Breast epithelium (tissue), 4 donors: ENCODE results near the gene HIBCH. TPM values are rescaled to one million over a fixed set of nuclear protein-coding genes. Genes with fewer than 3 reads are reported as not detected.

Experiments used
- DNase-seq, 2 donors: peaks; one replicate each; pipeline ENCODE4 v3.0.0-alpha.2; 2019; ENCODE audit warnings: low spot score in 2 of 2
- H3K27ac ChIP-seq, 2 donors: fragments of 200-600 bp; sonication (generic) in 1 of 2; one replicate each; pipeline ENCODE4 v1.5.1; 2016 to 2019; ENCODE audit warnings: mild to moderate bottlenecking in 1 of 2
- H3K27me3 ChIP-seq, 2 donors: fragments of 200-600 bp; sonication (generic) in 1 of 2; one replicate each; pipeline versions ENCODE4 v1.5.1 to v1.6.0; 2017 to 2019; ENCODE audit warnings: control low read depth in 1 of 2, mild to moderate bottlenecking in 1 of 2
- H3K36me3 ChIP-seq: fragments of 200-600 bp; one replicate; pipeline ENCODE4 v1.5.1; 2019
- H3K4me1 ChIP-seq, 2 donors: fragments of 200-600 bp; sonication (generic); one replicate each; pipeline ENCODE4 v1.5.1; 2016 to 2019; ENCODE audit warnings: control low read depth in 1 of 2
- H3K4me3 ChIP-seq, 3 donors: fragments of 200-600 bp; sonication (generic); 1 replicate in 2 of 3; 2 replicates in 1 of 3; pipeline ENCODE4 v1.5.1; 2016 to 2019; ENCODE audit warnings: mild to moderate bottlenecking in 3 of 3, moderate library complexity in 2 of 3
- H3K9me3 ChIP-seq, 2 donors: fragments of 200-600 bp; sonication (generic) in 1 of 2; one replicate each; pipeline ENCODE4 v1.5.1; 2016 to 2019; ENCODE audit warnings: control low read depth in 1 of 2
- POLR2A ChIP-seq: fragments of 450-650 bp; IDR thresholded peaks from one replicate; pipeline ENCODE4 v1.6.1; 2016; ENCODE audit warnings: antibody characterized with exemption, mild to moderate bottlenecking, moderate library complexity
- POLR2AphosphoS5 ChIP-seq, 3 donors: sonication (generic); formaldehyde crosslinking; IDR thresholded peaks; one replicate each; pipeline ENCODE4 v1.6.1; 2017; ENCODE audit warnings: antibody characterized with exemption in 3 of 3
- intact Hi-C: fragments of 100-400 bp; cut with DNase I; formaldehyde crosslinking; loops from one replicate; pipeline ENCODE4 v1.15.1; 2023; ENCODE audit warnings: low total_unique reads
- total RNA-seq, 3 donors: library from RNA; depleted of rRNA; stranded (reverse); fragments of >200 nt; gene quantifications; one replicate each; pipeline ENCODE4 v1.1.0, GENCODE V29; 2016
- TF ChIP-seq, protein P1 (sequence below), 3 donors: fragments of 450-650 bp; IDR thresholded peaks; one replicate each; pipeline ENCODE4 v1.5.1; 2016 to 2017; ENCODE audit warnings: antibody characterized with exemption in 3 of 3, mild to moderate bottlenecking in 3 of 3, moderate library complexity in 3 of 3

HIBCH gene
- total RNA-seq, 3 donors from 2014 or later = 22.2 to 31.8 (median 22.9) TPM

- TF ChIP-seq POLR2A = no peak
- no peak for TF ChIP-seq POLR2AphosphoS5 (IDR thresholded peaks at IDR 0.05)
- TF ChIP-seq, protein P1, sequence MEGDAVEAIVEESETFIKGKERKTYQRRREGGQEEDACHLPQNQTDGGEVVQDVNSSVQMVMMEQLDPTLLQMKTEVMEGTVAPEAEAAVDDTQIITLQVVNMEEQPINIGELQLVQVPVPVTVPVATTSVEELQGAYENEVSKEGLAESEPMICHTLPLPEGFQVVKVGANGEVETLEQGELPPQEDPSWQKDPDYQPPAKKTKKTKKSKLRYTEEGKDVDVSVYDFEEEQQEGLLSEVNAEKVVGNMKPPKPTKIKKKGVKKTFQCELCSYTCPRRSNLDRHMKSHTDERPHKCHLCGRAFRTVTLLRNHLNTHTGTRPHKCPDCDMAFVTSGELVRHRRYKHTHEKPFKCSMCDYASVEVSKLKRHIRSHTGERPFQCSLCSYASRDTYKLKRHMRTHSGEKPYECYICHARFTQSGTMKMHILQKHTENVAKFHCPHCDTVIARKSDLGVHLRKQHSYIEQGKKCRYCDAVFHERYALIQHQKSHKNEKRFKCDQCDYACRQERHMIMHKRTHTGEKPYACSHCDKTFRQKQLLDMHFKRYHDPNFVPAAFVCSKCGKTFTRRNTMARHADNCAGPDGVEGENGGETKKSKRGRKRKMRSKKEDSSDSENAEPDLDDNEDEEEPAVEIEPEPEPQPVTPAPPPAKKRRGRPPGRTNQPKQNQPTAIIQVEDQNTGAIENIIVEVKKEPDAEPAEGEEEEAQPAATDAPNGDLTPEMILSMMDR (IDR thresholded peaks at IDR 0.05) = no peak
- intact Hi-C loops = no loop called here
- H3K4me1 ChIP-seq = no peaks in the 10 kb centered on the region
- H3K27ac ChIP-seq = no peak overlapping the region
- H3K4me3 ChIP-seq = no peak overlapping the region
- no peaks in the 10 kb centered on the region for H3K27me3 ChIP-seq
- no peaks in the 10 kb centered on the region for H3K9me3 ChIP-seq
- no peak for DNase-seq
- H3K36me3 ChIP-seq = no peaks in the 10 kb centered on the region
Measured at GRCh38 chr2:190205657-190206056, 114.0 kb downstream of the HIBCH start.

- Histone ChIP-seq H3K4me3 (no peak overlapping the region), H3K36me3 (no peaks in the 10 kb centered on the region), H3K27me3 (no peaks in the 10 kb centered on the region), H3K4me1 (no peaks in the 10 kb centered on the region), H3K9me3 (no peaks in the 10 kb centered on the region), H3K27ac (no peak overlapping the region)
- DNase-seq = no peak
- intact Hi-C loops = no loop called here
- TF ChIP-seq, protein P1 (IDR thresholded peaks at IDR 0.05) = no peak
- no peak for TF ChIP-seq POLR2A
- no peak for TF ChIP-seq POLR2AphosphoS5 (IDR thresholded peaks at IDR 0.05)
Measured at GRCh38 chr2:190202604-190203003, 117.0 kb downstream of the HIBCH start.

GRCh38 chr2:190202018-190202417 is 117.6 kb downstream of the HIBCH start:
- no peak overlapping the region for H3K27ac ChIP-seq
- no peak for DNase-seq
- H3K4me1 ChIP-seq = no peaks in the 10 kb centered on the region
- intact Hi-C loops = no loop called here
- TF ChIP-seq POLR2AphosphoS5 (IDR thresholded peaks at IDR 0.05) (no peak), POLR2A (no peak)
- TF ChIP-seq, protein P1 (IDR thresholded peaks at IDR 0.05) = no peak
- H3K27me3 ChIP-seq = no peaks in the 10 kb centered on the region
- no peaks in the 10 kb centered on the region for H3K9me3 ChIP-seq
- no peak overlapping the region for H3K4me3 ChIP-seq
- H3K36me3 ChIP-seq = no peaks in the 10 kb centered on the region

DNA sequence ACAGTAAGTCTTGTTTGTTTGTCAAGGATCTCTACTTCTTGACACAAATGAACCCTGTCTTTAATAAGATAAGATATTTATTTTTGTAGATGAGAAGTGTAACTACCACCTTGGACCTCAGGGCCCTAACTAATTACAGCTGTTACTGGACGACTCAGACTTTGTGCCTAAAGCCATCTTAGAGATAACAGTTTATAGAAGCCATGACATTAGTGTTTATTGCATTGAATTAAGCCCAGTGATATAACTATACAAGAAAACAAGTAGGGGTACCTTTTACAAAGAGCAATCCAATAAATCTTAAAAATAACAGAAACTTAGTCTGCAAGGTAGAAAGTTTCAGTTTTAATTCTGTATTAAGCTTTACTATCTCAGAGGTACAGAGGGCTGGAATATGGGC is 119.0 kb downstream of the HIBCH start:
- DNase-seq = no peak
- Histone ChIP-seq H3K27me3 (no peaks in the 10 kb centered on the region), H3K4me1 (no peaks in the 10 kb centered on the region), H3K9me3 (no peaks in the 10 kb centered on the region), H3K36me3 (no peaks in the 10 kb centered on the region), H3K27ac (no peak overlapping the region), H3K4me3 (no peak overlapping the region)
- intact Hi-C loops = no loop called here
- TF ChIP-seq POLR2AphosphoS5 (IDR thresholded peaks at IDR 0.05) = no peak
- TF ChIP-seq, protein P1 (IDR thresholded peaks at IDR 0.05) = no peak
- no peak for TF ChIP-seq POLR2A

- Histone ChIP-seq H3K9me3 (no peaks in the 10 kb centered on the region), H3K27me3 (no peaks in the 10 kb centered on the region), H3K36me3 (no peaks in the 10 kb centered on the region), H3K4me3 (no peak overlapping the region), H3K27ac (no peak overlapping the region), H3K4me1 (no peaks in the 10 kb centered on the region)
- intact Hi-C loops = no loop called here
- TF ChIP-seq POLR2AphosphoS5 (IDR thresholded peaks at IDR 0.05) = no peak
- TF ChIP-seq POLR2A = no peak
- TF ChIP-seq, protein P1 (IDR thresholded peaks at IDR 0.05) = no peak
- DNase-seq = no peak
Measured at GRCh38 chr2:190199530-190199929, 120.1 kb downstream of the HIBCH start.
